ENCODE results near the gene CBX1.
"Not testable (repeated sequence)": the region's sequence is repeated elsewhere in the genome, so short reads cannot be mapped to it uniquely, and the experiment has no call there.

Gene CBX1

GRCh38 chr17:48051706-48052486, 49.4 kb downstream of the CBX1 start:
- no peak for DNase-seq (ENCODE audit: low spot score)

DNA sequence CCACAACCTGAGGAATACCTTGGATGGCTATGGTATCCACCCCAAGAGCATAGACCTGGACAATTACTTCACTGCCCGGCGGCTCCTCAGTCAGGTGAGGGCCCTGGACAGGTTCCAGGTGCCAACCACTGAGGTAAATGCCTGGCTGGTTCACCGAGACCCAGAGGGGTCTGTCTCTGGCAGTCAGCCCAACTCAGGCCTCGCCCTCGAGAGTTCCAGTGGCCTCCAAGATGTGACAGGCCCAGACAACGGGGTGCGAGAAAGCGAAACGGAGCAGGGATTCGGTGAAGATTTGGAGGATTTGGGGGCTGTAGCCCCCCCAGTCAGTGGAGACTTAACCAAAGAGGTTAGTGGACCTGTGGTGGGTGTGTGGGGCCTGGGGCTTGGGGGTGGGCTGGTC, 50.0 kb downstream of the CBX1 start:
- DNase-seq (ENCODE audit: low spot score) = no peak

DNA sequence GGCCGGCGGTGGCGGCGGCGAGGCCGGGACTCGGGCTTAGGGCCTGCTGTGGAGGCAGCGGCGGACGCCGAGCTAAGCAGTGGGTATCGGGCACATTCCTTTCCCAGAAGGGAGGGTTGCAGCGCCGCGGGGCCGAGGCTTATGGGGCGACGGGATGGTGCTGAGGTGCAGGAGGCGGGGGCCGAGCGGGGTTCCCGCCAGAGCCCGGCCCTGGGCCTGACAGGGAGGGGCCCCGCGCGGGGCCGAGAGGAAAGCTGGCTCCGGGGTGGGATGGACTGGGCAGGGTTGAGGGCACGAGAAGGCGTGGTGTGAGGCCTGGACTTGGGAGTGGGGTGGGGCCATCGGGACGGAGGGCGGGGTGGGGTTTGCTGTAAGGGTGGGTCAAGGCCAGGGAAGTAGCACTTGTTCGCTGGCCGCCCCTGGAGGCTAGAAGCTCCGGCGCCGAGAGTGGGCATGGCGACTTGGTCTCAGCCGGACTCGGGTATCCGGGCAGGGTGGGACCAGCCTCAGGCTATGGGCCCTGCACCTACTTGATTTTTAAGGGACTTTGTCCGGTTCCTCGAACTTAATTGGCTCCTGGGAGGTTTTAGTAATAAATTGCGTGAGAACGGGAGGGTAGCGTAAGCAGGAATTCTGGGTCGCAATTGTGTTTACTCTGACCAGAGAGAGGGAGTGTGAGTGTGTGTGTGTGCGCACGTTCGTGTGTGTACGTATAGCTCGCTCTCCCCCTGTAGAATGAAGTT, 52.7 kb downstream of the CBX1 start:
- peak; percentile 75 for DNase-seq (ENCODE audit: low spot score)

DNA sequence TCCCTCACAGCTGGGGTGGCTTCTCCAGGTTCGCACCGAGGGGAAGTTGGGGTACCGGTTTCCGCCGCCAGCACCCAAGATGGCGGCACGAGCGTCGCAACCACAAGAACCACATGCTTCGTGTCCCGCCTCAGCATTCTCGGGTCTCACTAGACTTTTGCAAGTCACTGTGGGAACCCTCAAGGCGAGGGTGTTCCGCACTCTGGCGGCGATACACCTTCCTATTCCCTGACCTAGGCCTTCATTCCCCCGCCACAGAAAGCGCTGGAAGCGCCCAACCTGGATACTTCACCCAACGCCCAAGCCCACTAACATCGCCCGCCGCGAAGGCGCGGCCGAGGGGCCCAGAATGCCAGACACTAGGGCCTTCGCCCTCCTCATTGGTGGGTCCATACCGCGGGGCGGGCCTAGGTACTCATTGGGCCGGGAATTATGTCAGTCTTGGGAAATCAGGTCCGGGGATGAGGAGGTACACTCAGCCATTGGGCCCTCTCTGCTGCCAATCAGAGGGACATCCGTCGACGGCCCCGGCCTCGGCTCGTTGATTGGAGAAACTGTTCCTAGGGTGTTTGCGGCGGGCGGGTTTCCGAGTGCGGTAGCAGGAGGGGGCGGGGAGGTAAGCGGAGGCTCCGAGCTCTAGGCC, 53.4 kb downstream of the CBX1 start, which contains the start of gene NFE2L1:
NFE2L1 (plus strand) TSS at position 619 of the 643 bp plus-strand sequence. CDS start 2,760 bp downstream, outside the sequence.
- DNase-seq (ENCODE audit: low spot score) = peak; percentile 86

DNA sequence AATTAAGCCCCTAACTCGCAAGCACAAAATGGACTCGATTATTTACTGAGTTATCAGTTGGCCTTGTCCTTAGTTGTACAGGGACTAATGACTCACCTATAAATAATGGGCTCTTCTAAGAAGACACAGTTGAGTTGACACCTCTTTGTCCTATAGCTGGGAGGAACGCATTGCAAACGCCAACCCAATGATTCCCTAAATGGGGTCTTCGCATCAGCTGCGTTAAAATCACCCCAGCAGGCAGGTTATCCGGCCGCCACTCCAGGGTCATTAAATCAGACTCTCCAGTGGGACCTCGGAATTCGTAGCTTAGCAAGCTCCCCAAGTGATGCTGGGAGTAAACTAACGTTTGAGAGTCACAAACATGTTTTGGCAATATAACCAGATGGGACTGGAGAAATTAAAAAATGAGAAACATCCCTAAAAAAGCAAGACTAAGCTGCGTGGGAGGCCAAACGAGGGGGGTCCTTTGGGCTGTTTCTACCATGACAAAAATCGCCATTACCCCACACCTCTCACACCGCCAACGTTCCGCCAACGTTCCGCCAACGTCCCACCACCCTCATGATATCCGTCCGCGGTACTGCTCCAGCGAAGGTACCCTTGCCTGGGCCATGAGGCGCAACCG, 54.1 kb downstream of the CBX1 start:
- DNase-seq (ENCODE audit: low spot score) = no peak

GRCh38 chr17:48046296-48046695, 55.0 kb downstream of the CBX1 start:
- no peak for DNase-seq (ENCODE audit: low spot score)

- no peak for DNase-seq (ENCODE audit: low spot score)
Observed at GRCh38 chr17:48045316-48046001, 55.8 kb downstream of the CBX1 start.

DNA sequence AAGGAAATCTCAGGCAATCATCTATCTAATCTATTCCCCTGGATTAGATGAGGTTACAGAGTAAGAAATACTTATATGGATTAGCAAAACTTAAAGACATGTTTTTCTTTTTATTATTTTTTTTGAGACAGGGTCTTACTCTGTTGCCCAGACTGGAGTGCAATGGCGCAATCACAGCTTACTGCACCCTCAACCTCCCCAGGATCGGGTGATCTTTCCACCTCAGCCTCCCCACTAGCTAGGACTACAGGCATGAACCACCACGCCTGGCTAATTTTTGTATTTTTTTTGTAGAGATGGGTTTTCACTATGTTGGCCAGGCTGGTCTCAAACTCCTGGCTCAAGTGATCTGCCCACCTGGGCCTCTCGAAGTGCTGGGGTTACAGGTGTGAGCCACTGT, 56.4 kb downstream of the CBX1 start:
- DNase-seq (ENCODE audit: low spot score) = no peak

DNA sequence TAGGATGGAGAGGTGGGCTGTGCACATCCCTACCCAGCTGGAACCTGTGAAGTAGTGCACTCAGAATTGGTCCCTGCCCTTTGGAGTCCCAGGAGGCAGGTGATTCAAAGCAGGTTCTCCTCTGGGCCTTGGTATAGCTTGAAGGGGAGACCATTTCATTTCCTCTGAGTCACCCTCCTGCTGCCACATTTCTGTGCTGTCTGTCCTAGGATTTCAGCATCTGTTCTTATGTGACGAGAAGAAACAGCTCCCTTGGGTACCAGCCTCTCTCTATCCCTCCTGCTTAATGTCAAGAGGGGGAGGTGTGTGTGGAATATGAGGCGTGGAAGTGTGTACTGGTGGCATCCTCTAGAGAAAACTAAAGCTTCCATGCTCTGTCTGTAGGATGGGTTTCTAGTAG, 58.1 kb downstream of the CBX1 start:
- no peak for DNase-seq (ENCODE audit: low spot score)

GRCh38 chr17:48038687-48039086, 62.6 kb downstream of the CBX1 start:
- no peak for DNase-seq (ENCODE audit: low spot score)

GRCh38 chr17:48037838-48038323, 63.4 kb downstream of the CBX1 start:
- no peak for DNase-seq (ENCODE audit: low spot score)

GRCh38 chr17:48037036-48037837, 64.0 kb downstream of the CBX1 start, which contains the start of gene COPZ2:
COPZ2 (minus strand) TSS chr17:48037797; CDS start chr17:48037777, 20 bp downstream.
- no peak for DNase-seq (ENCODE audit: low spot score)

GRCh38 chr17:48036693-48037035, 64.6 kb downstream of the CBX1 start:
- no peak for DNase-seq (ENCODE audit: low spot score)

DNA sequence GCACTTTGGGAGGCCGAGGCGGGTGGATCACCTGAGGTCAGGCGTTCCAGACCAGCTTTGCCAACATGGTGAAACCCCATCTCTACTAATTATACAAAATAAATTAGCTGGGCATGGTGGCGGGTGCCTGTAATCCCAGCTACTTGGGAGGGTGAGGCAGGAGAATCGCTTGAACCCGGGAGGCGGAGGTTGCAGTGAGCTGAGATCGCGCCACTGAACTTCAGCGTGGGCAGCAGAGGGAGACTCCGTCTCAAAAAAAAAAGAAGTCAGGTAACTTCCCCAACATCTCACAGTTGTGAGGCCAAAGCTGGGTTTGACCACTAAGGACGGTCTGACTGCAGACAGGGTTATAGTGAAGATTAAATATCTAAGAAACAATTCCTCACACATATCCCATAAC, 66.5 kb downstream of the CBX1 start:
- not testable (repeated sequence) for DNase-seq (ENCODE audit: low spot score)

- no peak for DNase-seq (ENCODE audit: low spot score)
Observed at GRCh38 chr17:48031966-48032365, 69.3 kb downstream of the CBX1 start.

GRCh38 chr17:48030531-48030930, 70.7 kb downstream of the CBX1 start:
- DNase-seq (ENCODE audit: low spot score) = no peak

DNA sequence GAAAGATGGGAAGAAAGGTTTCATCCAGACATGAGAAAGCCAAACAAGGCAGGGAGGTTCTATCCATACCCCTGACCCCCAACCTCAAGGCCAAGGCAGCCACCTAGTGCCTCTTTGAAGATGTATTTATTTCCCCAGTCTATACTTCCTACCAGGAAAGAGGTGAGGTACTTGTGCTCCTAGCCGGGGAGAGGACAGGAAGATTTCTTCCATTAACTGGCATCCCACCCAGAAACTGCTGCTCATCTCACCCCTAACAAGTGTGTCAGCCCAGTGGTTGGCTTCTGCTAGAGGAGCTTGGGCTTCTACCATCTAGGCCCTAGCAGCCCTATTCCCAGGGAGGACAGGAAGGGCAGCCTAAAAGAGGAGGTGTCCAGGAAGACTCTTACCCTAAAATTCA, 72.5 kb downstream of the CBX1 start:
- DNase-seq (ENCODE audit: low spot score) = no peak

- no peak for DNase-seq (ENCODE audit: low spot score)
Observed at GRCh38 chr17:48027322-48027981, 73.8 kb downstream of the CBX1 start.

GRCh38 chr17:48026502-48027321, 74.6 kb downstream of the CBX1 start:
- peak; percentile 74 for DNase-seq (ENCODE audit: low spot score)

All from COLO829 (cell line).